Activated naive CD4-positive, alpha-beta T cell treated with anti-CD3 and anti-CD28 coated beads, Interleukin-2, amount 50 U/mL, for 72 hours (primary cell): ENCODE results near the gene PNN. TPM values are rescaled to one million over a fixed set of nuclear protein-coding genes. Genes with fewer than 3 reads are reported as not detected.

ENCODE experiments used
- total RNA-seq, 2 donors: library from RNA; stranded (reverse); gene quantifications; one replicate each; pipeline ENCODE4 v1.2.3, GENCODE V29; 2022

PNN gene
- total RNA-seq, 2 donors from 2014 or later, result 114 to 122 TPM

Other genes with a start within 250 kb of the PNN start
- 10 to 100 TPM; 48.9 to 65.2 TPM for gene SEC23A, start 72.0 kb upstream of the PNN start, total RNA-seq
- gene GEMIN2, start 60.9 kb upstream of the PNN start, total RNA-seq, result 10 to 100 TPM; 25.0 to 49.0 TPM
- gene TRAPPC6B, start 4.9 kb upstream of the PNN start, total RNA-seq, result 10 to 100 TPM; 21.5 to 29.4 TPM
- 10 to 100 TPM; 17.6 to 19.0 TPM for gene MIA2, start 58.7 kb downstream of the PNN start, total RNA-seq